ENCODE data around the gene SELENOO. TPM values are rescaled to one million over a fixed set of nuclear protein-coding genes. Genes with fewer than 3 reads are reported as not detected.
"Not testable (repeated sequence)": the region's sequence is repeated elsewhere in the genome, so short reads cannot be mapped to it uniquely, and the experiment has no call there.

SELENOO gene
- total RNA-seq (2014; rRNA removed; shearing (Covaris generic)): 27.8 and 29.9 TPM in 2 replicates

GRCh38 chr22:50200461-50201190 lies at the start of gene SELENOO:
Gene SELENOO (plus strand): TSS chr22:50201011. CDS start chr22:50201037, 26 bp downstream.
- DNase-seq: peak; percentile 100
- Histone ChIP-seq H3K27me3 (ENCODE audit: control insufficient read depth, insufficient read depth, low read length) (0 out of 2 replicates have a peak, but pooled peaks cover 2% of the 10 kb centered on the region), H3K4me3 (ENCODE audit: insufficient read depth, low read depth, low read length) (peak within 1 kb of the TSS; percentile 63), H3K36me3 (replicated peaks; ENCODE audit: control insufficient read depth, insufficient read depth, low read length) (peaks cover 2% of the 10 kb centered on the region)

- Histone ChIP-seq H3K4me3 (ENCODE audit: insufficient read depth, low read depth, low read length) (no peak overlapping the region), H3K27me3 (ENCODE audit: control insufficient read depth, insufficient read depth, low read length) (no peaks in the 10 kb centered on the region), H3K36me3 (replicated peaks; ENCODE audit: control insufficient read depth, insufficient read depth, low read length) (no peaks in the 10 kb centered on the region)
- peak; percentile 83 for DNase-seq
Measured at GRCh38 chr22:50151571-50152537, 49.0 kb upstream of the SELENOO start.

GRCh38 chr22:50153056-50153755 lies 47.6 kb upstream of the SELENOO start:
- H3K27me3 ChIP-seq (ENCODE audit: control insufficient read depth, insufficient read depth, low read length): no peaks in the 10 kb centered on the region
- DNase-seq: peak; percentile 49
- no peaks in the 10 kb centered on the region for H3K36me3 ChIP-seq (replicated peaks; ENCODE audit: control insufficient read depth, insufficient read depth, low read length)
- no peak overlapping the region for H3K4me3 ChIP-seq (ENCODE audit: insufficient read depth, low read depth, low read length)

GRCh38 chr22:50153756-50154140 lies 47.1 kb upstream of the SELENOO start:
- no peaks in the 10 kb centered on the region for H3K27me3 ChIP-seq (ENCODE audit: control insufficient read depth, insufficient read depth, low read length)
- no peak for DNase-seq
- no peak overlapping the region for H3K4me3 ChIP-seq (ENCODE audit: insufficient read depth, low read depth, low read length)
- H3K36me3 ChIP-seq (replicated peaks; ENCODE audit: control insufficient read depth, insufficient read depth, low read length): no peaks in the 10 kb centered on the region

- Histone ChIP-seq H3K36me3 (replicated peaks; ENCODE audit: control insufficient read depth, insufficient read depth, low read length) (no peaks in the 10 kb centered on the region), H3K4me3 (ENCODE audit: insufficient read depth, low read depth, low read length) (no peak overlapping the region), H3K27me3 (ENCODE audit: control insufficient read depth, insufficient read depth, low read length) (no peaks in the 10 kb centered on the region)
- peak; percentile 44 for DNase-seq
Measured at GRCh38 chr22:50157709-50158375, 43.0 kb upstream of the SELENOO start.

GRCh38 chr22:50160947-50161346 lies 39.9 kb upstream of the SELENOO start:
- peak; percentile 78 for DNase-seq
- H3K36me3 ChIP-seq (replicated peaks; ENCODE audit: control insufficient read depth, insufficient read depth, low read length): no peaks in the 10 kb centered on the region
- no peaks in the 10 kb centered on the region for H3K27me3 ChIP-seq (ENCODE audit: control insufficient read depth, insufficient read depth, low read length)
- no peak overlapping the region for H3K4me3 ChIP-seq (ENCODE audit: insufficient read depth, low read depth, low read length)

- DNase-seq: peak; percentile 43
Measured at GRCh38 chr22:50161508-50162390, 39.1 kb upstream of the SELENOO start.

GRCh38 chr22:50162391-50162956 lies 38.3 kb upstream of the SELENOO start:
- no peak for DNase-seq
- Histone ChIP-seq H3K4me3 (ENCODE audit: insufficient read depth, low read depth, low read length) (no peak overlapping the region), H3K27me3 (ENCODE audit: control insufficient read depth, insufficient read depth, low read length) (no peaks in the 10 kb centered on the region), H3K36me3 (replicated peaks; ENCODE audit: control insufficient read depth, insufficient read depth, low read length) (no peaks in the 10 kb centered on the region)

More at GRCh38 chr22:50161508-50162390, 39.1 kb upstream of the SELENOO start:
- no peaks in the 10 kb centered on the region for H3K27me3 ChIP-seq (ENCODE audit: control insufficient read depth, insufficient read depth, low read length)
- no peak overlapping the region for H3K4me3 ChIP-seq (ENCODE audit: insufficient read depth, low read depth, low read length)
- no peaks in the 10 kb centered on the region for H3K36me3 ChIP-seq (replicated peaks; ENCODE audit: control insufficient read depth, insufficient read depth, low read length)

GRCh38 chr22:50165436-50166123 lies 35.2 kb upstream of the SELENOO start:
- DNase-seq: no peak
- H3K36me3 ChIP-seq (replicated peaks; ENCODE audit: control insufficient read depth, insufficient read depth, low read length): no peaks in the 10 kb centered on the region
- H3K4me3 ChIP-seq (ENCODE audit: insufficient read depth, low read depth, low read length): no peak overlapping the region
- peaks cover 9% of the 10 kb centered on the region for H3K27me3 ChIP-seq (ENCODE audit: control insufficient read depth, insufficient read depth, low read length)

- peaks cover 19% of the 10 kb centered on the region for H3K27me3 ChIP-seq (ENCODE audit: control insufficient read depth, insufficient read depth, low read length)
Measured at GRCh38 chr22:50167689-50168489, 32.9 kb upstream of the SELENOO start.

GRCh38 chr22:50168490-50169180 lies 32.2 kb upstream of the SELENOO start:
- H3K36me3 ChIP-seq (replicated peaks; ENCODE audit: control insufficient read depth, insufficient read depth, low read length); H3K4me3 ChIP-seq (ENCODE audit: insufficient read depth, low read depth, low read length); DNase-seq: not testable (repeated sequence)
- peaks cover 19% of the 10 kb centered on the region for H3K27me3 ChIP-seq (ENCODE audit: control insufficient read depth, insufficient read depth, low read length)

More at GRCh38 chr22:50167689-50168489, 32.9 kb upstream of the SELENOO start:
- Histone ChIP-seq H3K36me3 (replicated peaks; ENCODE audit: control insufficient read depth, insufficient read depth, low read length) (no peaks in the 10 kb centered on the region), H3K4me3 (ENCODE audit: insufficient read depth, low read depth, low read length) (no peak overlapping the region)
- no peak for DNase-seq

All from H7 (cell line).